Cardiac fibroblast (primary cell): ENCODE results near the gene TMEM185B.
A peak's percentile ranks its signal among the peaks of the same experiment; 100 is the strongest.

Experiments used
- DNase-seq, 2 donors: peaks; one replicate each; pipeline versions ENCODE4 v3.0.0 to v3.0.0-alpha.2; 2010; ENCODE audit warnings: low read depth in 2 of 2
- H3K4me3 ChIP-seq, 2 donors: replicated peaks in 1 of 2; 1 replicate in 1 of 2; 2 replicates in 1 of 2; pipeline ENCODE4 v1.5.1; 2011; ENCODE audit warnings: low read depth in 2 of 2, low read length in 2 of 2, mild to moderate bottlenecking in 2 of 2, moderate library complexity in 1 of 2
- TF ChIP-seq, protein P1 (sequence below): IDR thresholded peaks from one replicate; pipeline ENCODE4 v1.5.1; 2011; ENCODE audit warnings: low read depth, mild to moderate bottlenecking, low read length, inconsistent platforms

Gene TMEM185B

DNA sequence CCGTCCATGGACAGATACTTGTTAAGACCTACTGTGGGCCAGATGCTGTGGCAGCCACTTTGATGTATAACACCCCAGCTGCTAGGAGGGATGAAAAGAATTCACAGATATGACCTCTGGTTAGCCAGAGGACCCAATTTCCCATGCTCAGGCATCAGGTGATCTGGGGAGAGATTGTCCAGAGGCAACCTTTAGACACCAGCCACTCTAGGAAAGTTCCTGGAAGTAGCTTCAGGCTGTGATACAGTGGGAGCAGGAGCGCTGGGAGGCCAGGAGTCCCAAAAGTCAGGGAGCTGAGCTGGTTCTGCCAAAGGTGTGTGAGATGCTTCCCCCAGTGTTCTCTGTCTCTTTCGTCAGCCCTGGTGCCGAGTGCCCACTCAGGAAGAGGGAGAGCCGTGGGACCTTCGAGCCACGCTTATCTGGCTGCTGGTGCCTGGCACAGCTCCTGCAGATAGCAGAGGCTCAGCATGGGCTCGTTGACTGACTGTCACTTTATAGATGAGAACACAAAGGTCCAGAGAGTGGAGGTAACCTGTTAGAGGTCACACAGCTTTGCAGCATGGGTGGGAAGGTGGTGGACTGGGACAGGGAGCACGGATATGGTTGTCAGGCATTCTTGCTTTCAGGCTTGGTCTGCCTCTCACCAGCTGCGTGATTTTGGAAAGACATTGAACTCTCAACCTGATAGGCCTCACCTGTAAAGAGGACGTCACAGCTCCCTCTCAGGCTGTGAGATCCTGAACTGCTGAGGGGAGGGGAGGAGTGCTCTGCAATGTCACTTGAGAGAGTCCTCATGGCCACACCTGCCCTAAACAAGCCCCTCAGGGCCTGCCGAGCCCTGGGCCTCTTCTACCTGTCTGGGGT lies 21.7 kb upstream of the TMEM185B start:
- TF ChIP-seq, protein P1, sequence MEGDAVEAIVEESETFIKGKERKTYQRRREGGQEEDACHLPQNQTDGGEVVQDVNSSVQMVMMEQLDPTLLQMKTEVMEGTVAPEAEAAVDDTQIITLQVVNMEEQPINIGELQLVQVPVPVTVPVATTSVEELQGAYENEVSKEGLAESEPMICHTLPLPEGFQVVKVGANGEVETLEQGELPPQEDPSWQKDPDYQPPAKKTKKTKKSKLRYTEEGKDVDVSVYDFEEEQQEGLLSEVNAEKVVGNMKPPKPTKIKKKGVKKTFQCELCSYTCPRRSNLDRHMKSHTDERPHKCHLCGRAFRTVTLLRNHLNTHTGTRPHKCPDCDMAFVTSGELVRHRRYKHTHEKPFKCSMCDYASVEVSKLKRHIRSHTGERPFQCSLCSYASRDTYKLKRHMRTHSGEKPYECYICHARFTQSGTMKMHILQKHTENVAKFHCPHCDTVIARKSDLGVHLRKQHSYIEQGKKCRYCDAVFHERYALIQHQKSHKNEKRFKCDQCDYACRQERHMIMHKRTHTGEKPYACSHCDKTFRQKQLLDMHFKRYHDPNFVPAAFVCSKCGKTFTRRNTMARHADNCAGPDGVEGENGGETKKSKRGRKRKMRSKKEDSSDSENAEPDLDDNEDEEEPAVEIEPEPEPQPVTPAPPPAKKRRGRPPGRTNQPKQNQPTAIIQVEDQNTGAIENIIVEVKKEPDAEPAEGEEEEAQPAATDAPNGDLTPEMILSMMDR = no peak
- no peak overlapping the region for H3K4me3 ChIP-seq
- DNase-seq = no peak

DNA sequence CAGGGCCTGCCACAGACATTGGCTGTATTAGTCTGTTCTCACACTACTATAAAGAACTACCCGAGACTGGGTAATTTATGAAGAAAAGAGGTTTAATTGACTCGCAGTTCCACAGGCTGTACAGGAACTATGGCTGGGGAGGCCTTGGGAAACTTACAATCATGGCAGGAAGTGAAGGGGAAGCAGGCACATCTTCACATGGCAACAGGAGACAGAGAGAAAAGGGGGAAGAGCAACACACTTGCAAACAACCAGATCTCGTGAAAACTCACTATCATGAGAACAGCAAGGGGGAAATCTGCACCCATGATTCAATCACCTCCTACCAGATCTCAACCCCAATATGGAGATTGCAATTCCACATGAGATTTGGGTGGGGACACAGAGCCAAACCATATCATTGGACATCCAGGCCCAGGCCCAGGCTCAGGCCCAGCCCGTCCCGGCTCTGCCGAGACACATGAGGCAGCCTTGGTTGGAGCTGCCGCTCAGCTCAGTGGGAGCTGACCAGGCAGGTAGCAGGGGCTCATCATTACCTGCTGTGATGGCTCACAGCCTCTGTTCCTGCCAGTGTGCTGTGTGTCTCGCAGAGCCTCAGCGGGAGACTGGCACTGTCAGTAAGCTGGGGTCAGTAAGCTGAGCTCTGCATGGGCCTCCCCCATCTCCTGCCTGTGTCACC lies 20.8 kb upstream of the TMEM185B start:
- no peak overlapping the region for H3K4me3 ChIP-seq
- DNase-seq = no peak
- TF ChIP-seq, protein P1 = no peak

DNA sequence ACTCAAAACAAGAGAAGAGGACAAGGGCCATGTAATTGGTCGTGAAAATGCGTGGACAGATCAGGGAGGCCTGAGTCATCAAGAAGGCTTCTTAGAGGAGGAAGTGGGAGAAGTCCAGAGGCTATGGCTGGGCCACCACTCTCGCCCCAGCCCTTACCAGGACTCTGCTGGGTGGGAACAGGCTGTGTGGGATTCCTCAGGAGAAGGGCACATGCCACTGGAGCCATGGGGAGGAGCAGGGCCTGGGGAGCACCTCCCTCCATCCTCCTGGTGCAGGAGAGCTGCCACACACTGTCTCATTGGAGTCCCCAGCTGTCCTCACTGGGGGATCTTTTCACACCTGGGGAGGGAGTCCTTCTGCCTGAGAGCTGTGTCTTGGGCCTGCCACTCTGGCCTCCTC lies 20.0 kb upstream of the TMEM185B start:
- peak; percentile 21 to 39 for DNase-seq
- TF ChIP-seq, protein P1 = no peak

DNA sequence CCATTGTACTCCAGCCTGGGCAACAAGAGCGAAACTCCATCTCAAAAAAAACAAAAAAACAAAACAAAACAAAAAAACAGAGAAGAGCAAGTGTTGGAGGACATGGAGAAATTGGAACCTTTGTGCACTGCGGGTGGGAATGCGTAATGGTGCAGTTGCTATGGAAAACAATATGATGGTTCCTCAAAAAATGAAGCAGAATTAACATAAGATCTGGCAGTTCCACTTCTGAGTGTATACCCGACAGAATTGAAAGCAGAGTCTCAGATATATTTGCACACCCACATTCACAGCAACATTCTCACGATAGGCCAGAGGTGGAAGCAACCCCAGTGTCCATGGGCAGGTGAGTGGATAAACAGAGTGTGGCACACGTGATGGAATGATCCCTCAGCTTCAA lies 18.5 kb upstream of the TMEM185B start:
- DNase-seq = no peak
- TF ChIP-seq, protein P1 = no peak
- H3K4me3 ChIP-seq = no peak overlapping the region

More for the DNA sequence above, 20.0 kb upstream of the TMEM185B start:
- H3K4me3 ChIP-seq = no peak overlapping the region

DNA sequence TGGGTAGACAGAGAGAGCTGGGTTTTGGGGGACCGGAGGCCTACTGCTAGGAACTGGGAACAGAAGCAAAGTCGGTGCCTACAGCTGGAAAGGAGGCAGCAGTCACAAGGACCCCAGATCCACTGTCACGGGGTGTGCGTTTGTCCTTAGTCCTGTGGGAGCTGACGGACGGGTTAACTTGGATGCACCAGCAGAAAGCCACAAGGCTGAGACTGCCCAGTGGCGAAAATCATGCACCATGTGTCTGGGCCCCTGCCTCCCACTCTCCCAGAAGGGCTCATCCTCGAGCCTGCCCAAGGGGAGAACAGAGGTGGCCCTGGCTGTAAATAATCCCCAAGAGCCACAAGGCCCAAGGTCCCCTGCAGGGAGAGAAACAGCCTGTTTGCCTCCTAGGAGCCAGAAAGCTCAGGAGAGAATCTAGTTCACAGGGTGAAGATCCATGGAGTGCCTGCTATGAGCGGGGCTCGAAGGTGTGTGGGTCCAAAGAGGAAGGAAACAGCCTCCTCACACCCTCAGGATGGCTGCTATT lies 17.8 kb upstream of the TMEM185B start:
- TF ChIP-seq, protein P1 = no peak
- DNase-seq = no peak

DNA sequence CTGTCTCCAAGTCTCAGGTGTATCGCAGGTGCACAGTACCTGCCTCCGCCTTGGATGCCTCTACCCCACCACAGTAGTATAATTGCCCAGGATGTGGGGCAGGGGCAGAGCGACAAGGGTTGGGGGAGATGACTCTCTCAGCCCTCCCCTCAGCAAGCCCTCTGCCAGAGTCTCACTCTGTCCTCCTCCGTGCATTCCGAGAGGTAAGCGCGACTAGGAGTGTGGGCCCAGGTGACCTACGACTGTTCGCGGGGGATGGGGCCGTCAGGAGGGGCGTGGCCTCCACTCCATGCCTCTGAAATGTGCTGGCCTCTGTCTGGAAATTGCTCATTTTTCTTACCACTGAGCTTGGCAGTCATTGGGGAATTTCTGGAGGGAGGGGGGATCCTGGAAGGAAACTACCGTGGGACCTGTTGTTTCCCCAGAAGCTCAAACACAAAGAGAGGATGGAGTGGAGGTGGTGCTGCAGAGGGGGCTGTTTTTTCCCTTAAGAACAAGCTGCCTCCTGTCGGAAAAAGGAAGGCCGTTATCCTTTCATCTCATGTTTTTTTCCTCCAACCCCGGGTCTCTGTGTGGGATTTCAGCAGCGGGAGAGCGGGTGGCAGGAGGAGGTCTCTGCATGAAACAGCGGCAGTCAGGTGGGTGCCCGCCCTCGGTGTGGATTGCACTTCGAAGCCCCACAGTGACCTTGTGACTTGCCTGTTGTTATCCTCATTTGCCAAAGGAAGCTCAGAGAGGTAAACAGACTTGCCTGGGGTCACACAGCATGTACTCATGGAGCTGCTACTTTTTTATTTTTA lies 16.5 kb upstream of the TMEM185B start:
- TF ChIP-seq, protein P1 = no peak
- peak overlapping the region in 1 of 2 donors; percentile 4 for H3K4me3 ChIP-seq
- DNase-seq = peak; percentile 86 to 93

More for the DNA sequence above, 17.8 kb upstream of the TMEM185B start:
- no peak overlapping the region for H3K4me3 ChIP-seq
